Non-pigmented ciliary epithelial cell (primary cell): ENCODE results near the gene HAUS2.
"Not testable (repeated sequence)": the region's sequence is repeated elsewhere in the genome, so short reads cannot be mapped to it uniquely, and the experiment has no call there.

ENCODE experiments used
- DNase-seq: peaks from one replicate; pipeline ENCODE4 v3.0.0-alpha.2; 2010; ENCODE audit warnings: low read depth

The HAUS2 gene

DNA sequence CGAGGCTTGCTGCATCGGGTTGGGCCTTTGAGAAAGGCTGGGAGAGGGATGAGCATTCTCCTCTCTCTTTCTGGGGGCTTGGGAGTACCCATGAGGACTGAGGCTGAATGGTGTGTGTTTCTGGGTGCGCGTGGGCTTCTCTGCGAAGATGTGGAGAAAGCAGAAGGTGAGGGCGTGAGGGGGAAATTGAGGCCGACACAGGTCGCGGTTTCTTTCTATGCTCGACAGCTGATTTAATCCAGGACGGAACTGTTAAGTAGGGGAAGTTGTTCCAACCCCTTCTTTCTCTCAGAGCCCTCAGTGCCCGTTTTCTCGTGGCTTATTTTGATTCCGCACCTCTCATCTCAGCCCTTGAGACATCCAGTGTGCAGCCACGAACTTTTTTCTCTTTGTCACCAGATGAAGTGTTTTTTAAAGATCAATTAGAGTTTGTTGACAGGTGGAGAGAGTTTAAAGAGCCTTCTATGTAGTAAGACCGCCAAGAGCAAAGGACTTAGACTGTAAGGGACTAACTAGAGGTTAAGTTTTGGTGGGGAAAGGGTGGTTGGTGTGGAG is 27.5 kb downstream of the HAUS2 start:
- DNase-seq = no peak

DNA sequence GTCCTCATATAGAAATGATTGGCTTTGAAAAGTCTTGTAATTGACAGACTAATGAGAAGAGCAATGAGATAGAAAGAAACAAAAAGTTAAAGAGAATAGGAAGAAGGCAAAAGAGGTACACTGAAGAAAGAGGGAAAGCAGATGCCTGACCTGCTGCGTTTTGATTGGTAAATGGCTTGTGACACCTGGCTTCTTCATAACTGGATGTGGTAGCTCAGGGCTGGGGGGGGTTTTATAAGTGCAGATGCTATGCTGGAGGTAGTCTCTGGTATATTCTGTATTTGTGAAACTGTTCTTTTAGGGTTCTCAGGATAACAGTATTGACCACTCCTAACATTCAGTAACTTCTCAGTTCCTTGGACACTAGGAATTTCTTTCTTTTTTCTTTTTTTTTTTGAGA is 28.1 kb downstream of the HAUS2 start:
- no peak for DNase-seq

DNA sequence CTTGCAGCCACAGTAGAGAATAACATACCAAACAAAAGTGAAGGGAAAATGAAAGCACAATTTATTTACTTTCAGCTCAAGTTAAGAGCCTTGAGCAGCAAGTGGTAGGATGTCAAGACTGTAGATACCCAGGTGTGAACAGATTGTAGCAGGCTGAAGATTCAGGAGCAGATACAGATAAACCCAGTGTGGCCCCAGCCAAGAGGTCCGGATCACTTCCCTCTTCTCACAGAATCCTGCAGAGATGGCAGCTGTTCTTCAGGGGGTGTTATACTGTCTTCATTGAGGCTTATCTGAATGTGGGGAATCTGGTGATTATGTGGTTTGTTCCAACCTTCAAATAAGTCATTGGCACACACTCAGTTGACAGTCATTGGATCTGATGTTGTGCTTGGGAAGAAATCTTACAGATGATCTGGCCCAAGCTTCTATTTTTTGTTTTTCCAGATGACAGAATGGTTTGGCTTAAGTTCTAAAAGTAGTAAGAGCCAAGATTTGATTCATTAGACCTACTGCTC is 28.9 kb downstream of the HAUS2 start:
- DNase-seq = no peak

DNA sequence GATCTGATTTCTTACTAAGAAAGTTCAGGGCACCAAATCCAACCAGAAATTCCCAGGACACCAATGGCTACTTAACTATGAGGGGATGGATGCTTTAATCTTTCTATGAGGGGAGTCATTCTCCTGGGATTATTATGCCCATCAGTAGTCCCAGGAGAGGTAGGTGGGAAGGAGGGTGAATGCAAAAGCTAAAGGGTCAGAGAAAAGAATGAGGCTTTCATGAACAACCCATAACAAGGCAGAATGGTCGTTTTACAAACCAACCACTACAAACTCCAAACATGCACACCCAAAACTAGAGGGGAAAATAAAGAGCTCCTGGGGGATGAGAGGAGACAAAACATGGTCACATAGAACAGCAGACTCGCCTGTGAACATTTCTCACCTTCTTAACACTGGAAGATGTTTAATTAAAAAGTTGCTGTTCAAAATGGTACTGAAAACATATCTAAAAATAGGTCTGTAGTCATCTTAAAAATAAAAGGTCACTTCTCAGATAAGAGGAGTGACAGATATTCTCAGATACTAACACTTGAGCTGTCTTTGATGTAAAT is 30.4 kb downstream of the HAUS2 start:
- DNase-seq = no peak

DNA sequence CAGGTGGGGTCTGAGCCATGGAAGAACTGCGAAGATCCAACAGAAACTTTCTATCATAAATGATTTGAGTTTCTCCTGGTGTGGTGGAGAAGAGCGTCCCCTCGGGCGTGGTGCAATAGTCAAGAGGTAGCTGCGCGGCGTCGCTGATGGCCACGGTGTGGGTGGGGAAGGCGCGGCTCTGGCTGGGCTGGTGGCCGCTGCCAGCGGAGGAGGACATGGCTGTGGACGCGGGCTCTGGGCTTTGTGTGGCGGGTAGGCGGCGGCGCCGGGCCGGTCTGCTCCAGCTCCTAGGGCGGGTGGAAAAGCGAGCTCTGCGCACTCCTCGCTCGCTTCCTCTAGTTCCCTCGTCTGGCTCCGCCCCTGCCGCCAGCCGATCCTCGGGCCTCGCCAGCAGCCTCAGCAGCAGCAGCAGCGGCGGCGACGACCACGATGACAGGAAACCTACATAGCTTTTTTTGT is 32.7 kb downstream of the HAUS2 start:
- DNase-seq = no peak

DNA sequence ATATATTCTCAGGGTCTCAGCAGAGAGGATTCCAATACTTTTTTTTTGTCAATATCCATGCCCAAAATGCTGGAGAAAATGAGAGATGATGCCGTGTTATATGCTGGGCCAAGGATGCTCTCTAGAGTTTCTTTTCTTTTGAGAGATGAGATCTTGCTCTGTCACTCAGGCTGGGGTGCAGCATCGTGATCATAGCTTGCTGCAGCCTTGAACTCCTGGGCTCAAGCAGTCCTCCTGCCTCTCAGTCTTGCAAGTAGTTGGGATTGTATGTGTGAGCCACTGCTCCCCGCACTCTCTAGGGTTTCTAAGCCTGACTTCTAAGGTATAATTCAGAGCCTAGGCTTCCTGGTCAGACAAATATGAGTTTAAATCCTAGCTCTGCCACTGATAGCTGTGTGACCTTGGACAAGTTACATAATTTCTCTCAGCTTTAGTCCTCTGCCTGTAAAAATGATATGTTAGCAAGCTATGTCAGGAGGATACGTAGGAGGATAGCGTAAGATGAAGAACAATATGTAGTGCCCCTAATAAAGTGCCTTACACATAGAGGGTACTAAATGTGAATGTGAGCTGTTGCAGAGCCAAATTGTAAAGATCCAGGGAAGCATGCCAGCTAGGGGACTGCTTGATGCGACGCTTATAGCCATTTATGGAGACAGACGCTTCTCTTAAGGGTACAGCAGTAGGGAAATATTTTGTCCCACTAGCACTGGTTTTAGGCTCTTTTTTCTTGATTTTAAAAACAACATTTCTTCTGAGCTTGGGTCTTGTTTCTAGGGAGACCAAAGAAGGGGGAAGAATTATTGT is 34.1 kb downstream of the HAUS2 start:
- DNase-seq = no peak

DNA sequence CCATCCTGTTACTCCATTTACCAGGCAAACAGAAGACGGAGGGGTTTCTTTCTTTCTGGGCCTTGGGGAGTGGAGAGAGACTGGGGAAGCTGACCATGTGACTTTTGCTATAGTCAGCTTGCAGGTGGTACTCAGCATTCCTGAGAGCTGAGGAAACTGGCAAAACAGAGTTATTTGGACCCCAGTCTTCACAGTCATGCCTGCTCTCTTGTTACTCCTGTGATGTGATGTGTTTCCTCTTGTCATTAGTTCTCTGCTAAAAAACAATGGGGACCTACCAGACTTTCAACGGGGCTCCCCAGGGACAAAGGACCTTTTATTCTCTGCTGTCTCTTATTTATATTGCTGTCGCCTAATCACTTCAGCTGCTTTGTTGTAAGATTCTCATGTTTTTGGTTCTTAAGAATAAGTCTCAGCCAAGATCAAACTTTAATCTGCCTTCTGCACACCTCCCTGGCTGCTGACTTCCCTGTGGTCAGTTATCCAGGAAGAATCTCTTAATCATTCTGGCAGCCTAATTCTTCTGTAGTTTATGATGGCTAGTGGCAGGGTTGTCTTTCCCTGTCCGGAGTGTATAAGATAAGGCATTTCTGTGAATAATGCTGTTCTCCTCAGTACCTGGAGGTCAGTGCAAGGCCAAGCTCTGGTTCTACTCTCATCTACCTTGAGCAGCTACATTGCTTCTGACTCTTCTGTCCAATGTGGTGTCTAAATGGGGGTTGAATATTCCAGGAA is 35.6 kb downstream of the HAUS2 start:
- DNase-seq = no peak

DNA sequence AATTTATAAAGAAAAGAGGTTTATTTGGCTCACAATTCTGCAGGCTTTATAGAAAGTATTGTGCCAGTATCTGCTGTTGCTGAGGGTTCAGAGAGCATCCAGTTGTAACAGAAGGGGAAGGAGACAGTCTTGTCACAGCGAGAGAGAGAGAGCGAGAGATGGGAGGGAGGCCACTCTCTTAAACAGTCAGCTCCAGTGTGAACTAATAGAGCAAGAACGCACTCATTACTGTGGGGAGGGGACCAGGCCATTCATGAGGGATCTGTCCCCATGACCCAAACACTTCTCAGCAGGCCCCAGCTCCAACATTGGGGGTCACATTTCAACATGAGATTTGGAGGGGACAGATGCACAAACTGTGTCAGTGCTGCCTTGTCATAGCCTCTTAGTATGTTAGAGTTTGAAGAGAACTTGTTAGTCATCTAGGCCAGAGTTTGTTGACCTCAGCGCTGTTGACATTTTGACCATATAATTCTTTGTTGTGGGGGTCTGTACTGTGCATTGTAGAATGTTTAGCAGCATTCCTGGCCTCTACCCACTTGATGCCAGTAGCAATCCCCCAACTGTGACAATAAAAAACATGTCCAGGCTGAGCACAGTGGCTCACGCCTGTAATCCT is 42.1 kb downstream of the HAUS2 start:
- no peak for DNase-seq

DNA sequence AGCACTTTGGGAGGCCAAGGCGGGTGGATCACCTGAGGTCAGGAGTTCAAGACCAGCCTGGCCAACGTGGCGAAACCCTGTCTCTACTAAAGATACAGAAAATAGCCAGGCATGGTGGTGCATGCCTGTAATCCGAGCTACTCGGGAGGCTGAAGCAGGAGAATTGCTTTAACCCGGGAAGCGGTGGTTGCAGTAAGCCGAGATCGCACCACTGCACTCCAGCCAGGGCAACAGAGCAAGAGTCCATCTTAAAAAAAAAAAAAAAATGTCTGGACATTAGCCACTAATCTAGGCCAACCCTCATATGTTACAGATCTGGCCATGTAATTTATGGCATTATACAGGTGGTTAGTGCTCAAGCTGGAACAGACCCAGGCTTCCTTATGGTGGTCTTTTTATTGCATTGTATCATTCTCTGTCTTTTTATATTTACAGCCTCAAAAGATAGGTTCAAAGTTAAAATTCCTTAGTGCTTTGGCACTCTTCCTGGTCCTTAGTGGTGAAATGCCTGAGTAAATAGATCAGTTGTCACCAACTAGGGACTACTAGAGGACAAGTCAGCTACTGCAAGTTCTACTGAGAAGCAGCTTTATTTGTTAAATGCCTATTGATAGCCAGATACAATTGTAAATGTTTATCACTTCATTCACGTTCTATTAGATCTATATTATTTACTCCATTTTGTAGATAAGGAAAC is 42.7 kb downstream of the HAUS2 start:
- no peak for DNase-seq

DNA sequence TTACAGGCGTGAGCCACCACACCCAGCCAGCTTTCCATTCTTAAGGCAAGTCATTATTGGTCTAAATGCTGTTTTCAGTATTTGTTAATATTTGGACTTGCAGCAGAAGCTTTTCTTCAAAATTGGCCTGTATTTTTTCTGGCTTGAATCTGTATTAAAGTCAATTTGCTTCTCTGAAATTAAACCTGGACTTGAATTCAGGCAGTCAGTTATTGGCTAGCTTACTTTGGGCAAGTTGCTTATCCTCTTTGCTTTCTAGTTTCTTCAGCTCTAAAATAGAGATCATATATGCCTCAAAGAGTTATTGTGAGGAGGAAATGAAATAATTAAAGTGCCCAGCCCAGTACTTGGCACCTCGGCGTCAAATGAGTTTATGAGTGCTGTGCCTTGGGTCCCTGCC is 44.1 kb downstream of the HAUS2 start:
- DNase-seq = no peak

DNA sequence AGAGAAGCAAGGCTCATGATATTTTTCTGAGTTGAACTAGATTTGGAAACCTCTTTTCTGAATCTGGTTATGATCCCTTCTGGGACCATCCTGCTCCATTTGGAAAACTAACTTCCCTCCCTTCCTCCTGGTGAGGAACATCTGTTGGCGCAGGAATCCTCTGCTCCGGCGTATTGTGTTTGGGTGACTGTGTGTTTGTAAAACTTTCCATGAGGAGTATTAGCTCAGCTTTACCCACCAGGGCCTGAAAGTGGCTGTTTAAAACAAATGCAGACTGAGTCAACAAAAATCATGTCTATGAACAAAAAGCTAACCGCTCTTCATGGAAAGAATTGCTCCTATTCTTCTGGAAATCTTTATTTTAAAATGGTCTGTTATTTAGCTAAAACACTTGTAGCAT is 44.5 kb downstream of the HAUS2 start:
- DNase-seq = no peak

DNA sequence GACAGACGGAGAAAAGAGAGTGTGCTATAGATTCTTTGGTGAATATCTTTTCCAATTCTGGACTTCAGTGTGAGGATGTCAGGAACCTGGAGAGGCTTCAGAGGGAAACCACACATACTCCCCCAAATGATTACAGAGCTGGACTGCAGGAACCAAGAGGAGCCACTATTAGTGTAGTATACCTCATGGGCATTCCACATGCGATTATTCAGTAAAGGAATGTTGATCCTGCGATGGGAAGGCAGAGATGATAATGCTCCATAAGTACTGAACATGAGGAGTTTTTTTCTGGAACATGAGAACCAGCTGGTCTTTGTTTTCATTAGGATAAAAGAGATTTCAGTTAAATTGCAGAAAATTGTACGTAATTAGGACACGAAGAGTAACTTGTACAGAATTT is 45.5 kb downstream of the HAUS2 start:
- DNase-seq = no peak

DNA sequence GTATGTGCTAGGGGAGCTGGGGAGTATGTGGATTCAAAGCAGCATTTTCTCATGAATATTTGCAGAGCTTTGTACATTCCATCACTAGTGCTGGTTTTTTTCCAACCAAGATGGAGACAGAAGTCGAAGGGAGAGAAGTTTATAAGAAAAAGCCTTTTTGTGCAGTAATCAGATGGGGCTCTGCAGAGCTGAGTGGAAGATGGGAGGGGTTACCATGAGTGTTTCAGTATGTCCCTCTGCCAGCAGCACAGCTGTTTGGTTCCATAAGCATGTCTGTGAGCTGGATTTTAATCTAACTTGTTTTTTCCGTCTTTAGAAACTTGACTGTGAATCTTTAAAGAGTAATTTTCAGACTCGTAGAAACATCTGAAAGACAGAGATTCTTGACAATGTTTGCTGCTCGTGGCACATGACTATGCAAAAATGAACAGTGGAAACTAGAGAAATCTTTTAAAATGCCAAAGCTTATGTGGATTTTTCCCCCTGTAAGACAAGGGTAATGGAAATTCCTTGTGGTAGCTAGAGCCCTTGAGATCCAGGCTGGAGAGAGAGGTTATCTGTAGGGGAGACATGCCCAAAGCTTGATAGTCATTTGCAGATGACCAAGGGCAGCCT is 47.1 kb downstream of the HAUS2 start:
- DNase-seq = no peak

DNA sequence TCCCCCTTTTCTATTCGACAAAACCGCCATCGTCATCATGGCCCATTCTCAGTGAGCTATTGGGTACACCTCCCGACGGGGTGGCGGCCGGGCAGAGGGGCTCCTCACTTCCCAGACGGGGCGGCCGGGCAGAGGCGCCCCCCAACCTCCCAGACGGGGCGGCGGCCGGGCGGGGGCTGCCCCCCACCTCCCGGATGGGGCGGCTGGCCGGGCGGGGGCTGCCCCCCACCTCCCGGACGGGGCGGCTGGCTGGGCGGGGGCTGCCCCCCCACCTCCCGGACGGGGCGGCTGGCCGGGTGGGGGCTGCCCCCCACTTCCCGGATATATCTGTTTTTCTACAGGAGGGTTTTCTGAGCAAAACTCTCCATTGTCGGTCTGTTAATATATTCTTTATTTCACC is 52.7 kb downstream of the HAUS2 start:
- DNase-seq = not testable (repeated sequence)

DNA sequence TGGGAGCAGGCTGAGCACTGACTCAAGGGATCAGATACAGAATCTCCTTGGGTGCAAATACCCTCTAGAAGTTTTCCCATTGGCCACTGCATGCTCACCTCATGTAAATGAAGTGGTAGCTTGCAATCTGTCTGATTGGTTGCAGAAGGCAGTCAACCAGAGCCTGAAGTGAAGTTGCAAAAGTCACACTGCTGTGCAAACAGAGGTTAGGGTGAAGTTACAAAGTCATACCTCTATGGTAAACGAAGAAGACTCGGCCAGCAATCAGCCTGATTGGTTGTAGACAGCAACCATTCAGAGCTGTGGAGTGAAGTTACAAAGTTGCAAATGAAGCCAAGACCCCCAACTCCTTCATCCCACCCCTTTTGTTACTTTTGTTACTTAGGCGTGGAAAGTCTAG is 53.9 kb downstream of the HAUS2 start:
- no peak for DNase-seq

DNA sequence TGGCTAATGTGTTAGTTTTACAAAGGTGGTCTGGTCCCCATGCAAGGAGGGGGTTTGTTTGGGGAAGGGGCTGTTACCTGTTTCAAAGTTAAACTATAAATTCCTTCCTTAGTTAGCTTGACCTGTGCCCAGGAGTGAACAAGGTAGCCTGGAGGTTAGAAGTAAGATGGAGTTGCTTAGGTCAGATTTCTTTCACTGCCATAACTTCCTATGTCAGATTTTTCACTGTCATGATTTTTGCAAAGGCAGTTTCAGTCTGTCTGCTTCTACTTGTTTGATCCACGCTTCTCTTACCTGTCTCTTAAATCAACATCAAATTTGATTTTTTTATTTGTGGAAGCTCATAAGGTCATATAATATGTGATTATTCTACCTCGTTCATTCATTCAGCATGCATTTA is 55.3 kb downstream of the HAUS2 start:
- no peak for DNase-seq

DNA sequence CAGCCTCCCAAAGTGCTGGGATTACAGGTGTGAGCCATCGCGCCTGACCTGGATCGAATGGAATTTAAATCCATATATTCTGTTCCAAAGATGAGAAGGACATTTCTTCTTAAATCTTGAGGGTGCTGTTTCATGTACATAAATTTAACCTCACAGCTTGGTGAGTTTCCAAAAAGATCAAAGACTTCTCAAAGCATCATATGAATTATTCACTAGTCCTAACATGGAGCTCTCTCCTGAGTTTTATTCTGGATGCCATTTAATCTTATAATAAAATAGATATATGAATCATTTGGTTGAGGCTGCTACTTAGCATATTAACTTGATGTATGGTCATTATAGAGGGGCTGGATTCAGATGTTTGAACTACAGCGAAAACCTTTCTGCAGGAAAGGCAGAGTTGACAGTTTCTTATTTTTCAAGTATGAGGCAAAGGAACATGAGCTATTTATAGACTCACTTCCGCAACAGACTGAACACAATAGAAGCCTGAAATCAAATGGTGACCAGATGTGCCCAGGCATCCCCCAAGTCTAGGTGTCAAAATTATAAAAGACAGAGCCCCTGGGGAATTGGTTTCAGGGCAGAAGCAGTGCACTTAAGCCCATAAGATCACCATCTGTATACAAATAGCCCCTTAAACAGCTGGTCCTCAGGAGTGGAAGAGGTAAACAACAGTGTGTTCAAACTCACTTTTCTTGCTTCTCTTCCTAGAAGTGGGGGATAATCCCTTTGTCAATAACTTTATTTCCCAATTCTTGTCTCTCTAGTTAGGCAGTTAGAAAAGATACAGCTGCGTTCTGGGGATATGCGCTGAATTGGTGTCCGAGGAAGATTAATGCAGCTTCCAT is 56.5 kb downstream of the HAUS2 start:
- DNase-seq = no peak

DNA sequence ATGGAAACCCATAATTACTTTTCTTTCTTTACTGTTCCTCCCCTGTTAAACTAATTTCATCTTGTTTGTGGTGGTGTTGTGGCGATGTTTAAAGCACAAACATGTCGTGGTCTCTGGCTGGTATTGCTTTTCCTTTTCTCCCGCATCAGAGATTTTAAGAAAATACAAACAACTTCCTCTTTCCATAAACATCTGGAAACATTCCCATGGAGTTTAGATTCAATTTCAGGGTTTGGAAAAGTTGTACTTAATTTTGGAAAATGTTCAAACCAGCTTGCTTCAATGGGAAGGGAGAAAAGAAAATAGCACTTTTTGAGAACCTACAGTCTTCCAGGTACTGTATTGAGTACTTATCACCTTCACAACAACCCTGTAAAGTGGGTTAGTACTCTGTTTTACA is 57.2 kb downstream of the HAUS2 start:
- DNase-seq = no peak

DNA sequence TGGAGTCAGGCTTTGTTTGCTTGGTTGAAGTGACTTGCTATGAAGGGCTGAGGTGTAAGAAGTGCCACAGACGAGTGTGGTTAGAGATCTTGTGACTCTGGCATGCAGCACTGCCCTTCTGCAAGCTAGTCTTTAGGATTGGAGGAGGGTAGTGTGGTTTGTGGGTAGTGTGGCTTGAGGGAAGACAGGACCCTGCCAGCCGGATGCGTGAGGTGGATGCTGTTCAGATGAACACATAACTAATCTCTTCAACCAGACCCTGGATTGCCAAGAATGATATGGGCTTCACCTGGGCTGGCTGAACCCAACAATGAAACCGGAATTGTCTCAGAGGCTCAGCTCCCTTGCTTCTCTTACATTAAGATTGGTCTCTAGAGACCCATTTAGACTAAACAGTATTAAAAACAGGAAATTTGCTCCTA is 59.5 kb downstream of the HAUS2 start:
- no peak for DNase-seq
